Smooth muscle cell (in vitro differentiated cells): ENCODE measurements around the gene USP1. TPM values are rescaled to one million over a fixed set of nuclear protein-coding genes. Genes with fewer than 3 reads are reported as not detected.

Source experiments
- DNase-seq: peaks from one replicate; lab custom pipeline; 2025; ENCODE audit not compliant: unreplicated experiment; lab: John Stamatoyannopoulos, UW
- H2AFZ ChIP-seq: fragments of 200-600 bp; sonication (generic); 2 replicates; pipeline ENCODE4 v1.6.0; 2016; ENCODE audit warnings: antibody characterized with exemption, low read depth, mild to moderate bottlenecking
- H3F3A ChIP-seq: fragments of 200-600 bp; sonication (generic); 2 replicates; pipeline ENCODE4 v1.6.0; 2017; ENCODE audit warnings: antibody characterized with exemption, low read depth
- H3K27ac ChIP-seq: fragments of 200-600 bp; sonication (generic); 2 replicates; pipeline ENCODE4 v1.5.1; 2016; ENCODE audit warnings: low read depth, mild to moderate bottlenecking
- H3K27me3 ChIP-seq: fragments of 200-600 bp; sonication (generic); 2 replicates; pipeline ENCODE4 v1.6.1; 2016; ENCODE audit warnings: low read depth, mild to moderate bottlenecking
- H3K36me3 ChIP-seq: fragments of 200-600 bp; sonication (generic); 2 replicates; pipeline ENCODE4 v1.5.1; 2016; ENCODE audit warnings: low read depth
- H3K4me1 ChIP-seq: fragments of 200-600 bp; sonication (generic); 2 replicates; pipeline ENCODE4 v1.5.1; 2016; ENCODE audit warnings: low read depth
- H3K4me2 ChIP-seq: fragments of 200-600 bp; sonication (generic); 2 replicates; pipeline ENCODE4 v1.6.0; 2016; ENCODE audit warnings: mild to moderate bottlenecking
- H3K4me3 ChIP-seq: fragments of 200-600 bp; sonication (generic); 2 replicates; pipeline ENCODE4 v1.5.1; 2016; ENCODE audit warnings: mild to moderate bottlenecking
- H3K79me2 ChIP-seq: fragments of 200-600 bp; sonication (generic); 2 replicates; pipeline ENCODE4 v1.6.0; 2016; ENCODE audit warnings: low read depth, mild to moderate bottlenecking
- H3K9ac ChIP-seq: fragments of 200-600 bp; sonication (generic); 2 replicates; pipeline ENCODE4 v1.6.0; 2016; ENCODE audit warnings: low read depth
- H3K9me3 ChIP-seq: fragments of 200-600 bp; sonication (generic); replicated peaks from 2 replicates; pipeline ENCODE4 v1.5.1; 2016; ENCODE audit warnings: low read depth
- H4K20me1 ChIP-seq: fragments of 200-600 bp; sonication (generic); 2 replicates; pipeline ENCODE4 v1.6.0; 2016; ENCODE audit warnings: low read depth
- WGBS: methylation state at CpG from one replicate; pipeline ENCODE4 v1.1.7; 2016; ENCODE audit warnings: low lambda C conversion rate; 5-methylcytosine and 5-hydroxymethylcytosine counted together
- polyA plus RNA-seq: library from polyadenylated mRNA; unstranded; fragments of >200 nt; fragmentation: Nextera tagmentation; extraction: Ambion mirVana; gene quantifications from 2 replicates; pipeline ENCODE4 v1.2.1, GENCODE V29; 2016
- total RNA-seq: library from RNA; depleted of rRNA; stranded (reverse); fragments of >200 nt; gene quantifications from 2 replicates; pipeline ENCODE4 v1.2.3, GENCODE V29; 2014
- TF ChIP-seq, protein P1 (sequence below): fragments of 200-600 bp; sonication (generic); IDR thresholded peaks from 2 replicates; pipeline ENCODE4 v1.5.1; 2017; ENCODE audit warnings: borderline replicate concordance, mild to moderate bottlenecking, antibody characterized with exemption; ENCODE audit not compliant: insufficient read depth, poor library complexity, severe bottlenecking

The USP1 gene
- total and polyA plus RNA-seq, 2 experiments from 2014 or later: 11.9 to 22.1 TPM

DNA sequence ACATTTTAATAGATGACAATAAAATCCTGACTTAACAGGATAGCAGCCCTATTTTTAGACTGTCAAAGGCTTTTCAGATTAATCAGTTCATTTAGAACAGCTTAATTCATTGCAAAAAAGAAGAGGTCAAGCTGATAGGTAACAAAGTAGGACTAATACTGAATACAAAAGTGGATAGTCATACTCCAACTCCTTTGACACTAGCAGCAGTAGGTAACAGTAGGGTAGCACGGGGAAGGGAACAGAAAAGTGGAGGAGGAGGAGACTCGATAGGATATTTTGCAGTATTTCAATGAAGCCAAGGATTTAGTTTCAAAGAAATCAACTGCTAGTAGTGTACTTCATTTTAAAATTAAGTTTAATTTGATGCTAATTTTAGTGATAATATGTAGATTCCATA, 51.1 kb downstream of the USP1 start:
- Histone ChIP-seq H3F3A (no peaks in the 10 kb centered on the region), H4K20me1 (no peaks in the 10 kb centered on the region), H3K4me2 (no peak overlapping the region), H3K79me2 (no peaks in the 10 kb centered on the region), H2AFZ (no peak overlapping the region), H3K4me1 (peaks cover 13% of the 10 kb centered on the region), H3K9me3 (no peaks in the 10 kb centered on the region), H3K27me3 (no peaks in the 10 kb centered on the region), H3K9ac (no peak overlapping the region), H3K36me3 (peaks cover 4% of the 10 kb centered on the region), H3K4me3 (no peak overlapping the region), H3K27ac (no peak overlapping the region)
- DNase-seq: no peak
- WGBS: 87% methylated on average over 2 of the region's 2 CpGs
- TF ChIP-seq, protein P1, sequence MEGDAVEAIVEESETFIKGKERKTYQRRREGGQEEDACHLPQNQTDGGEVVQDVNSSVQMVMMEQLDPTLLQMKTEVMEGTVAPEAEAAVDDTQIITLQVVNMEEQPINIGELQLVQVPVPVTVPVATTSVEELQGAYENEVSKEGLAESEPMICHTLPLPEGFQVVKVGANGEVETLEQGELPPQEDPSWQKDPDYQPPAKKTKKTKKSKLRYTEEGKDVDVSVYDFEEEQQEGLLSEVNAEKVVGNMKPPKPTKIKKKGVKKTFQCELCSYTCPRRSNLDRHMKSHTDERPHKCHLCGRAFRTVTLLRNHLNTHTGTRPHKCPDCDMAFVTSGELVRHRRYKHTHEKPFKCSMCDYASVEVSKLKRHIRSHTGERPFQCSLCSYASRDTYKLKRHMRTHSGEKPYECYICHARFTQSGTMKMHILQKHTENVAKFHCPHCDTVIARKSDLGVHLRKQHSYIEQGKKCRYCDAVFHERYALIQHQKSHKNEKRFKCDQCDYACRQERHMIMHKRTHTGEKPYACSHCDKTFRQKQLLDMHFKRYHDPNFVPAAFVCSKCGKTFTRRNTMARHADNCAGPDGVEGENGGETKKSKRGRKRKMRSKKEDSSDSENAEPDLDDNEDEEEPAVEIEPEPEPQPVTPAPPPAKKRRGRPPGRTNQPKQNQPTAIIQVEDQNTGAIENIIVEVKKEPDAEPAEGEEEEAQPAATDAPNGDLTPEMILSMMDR: no peak

DNA sequence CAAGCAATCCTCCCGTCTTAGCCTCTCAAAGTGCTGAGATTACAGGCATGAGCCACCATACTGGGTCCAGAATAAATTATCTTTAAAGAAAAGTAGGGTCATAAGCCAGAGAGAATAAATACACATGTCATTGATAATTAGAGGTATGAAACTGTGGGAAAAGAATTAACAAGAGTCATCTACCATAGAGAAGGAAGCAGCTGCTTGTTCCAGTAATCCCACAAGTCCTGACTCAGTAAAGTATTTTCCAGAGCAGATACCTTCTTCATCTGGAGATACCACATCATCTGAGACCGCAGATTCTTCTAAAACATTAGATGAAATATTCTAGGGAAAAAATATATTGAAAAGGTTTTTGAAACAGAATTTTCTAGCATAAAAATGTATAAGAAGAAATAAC, 55.7 kb downstream of the USP1 start:
- Histone ChIP-seq H3F3A (no peaks in the 10 kb centered on the region), H3K36me3 (peaks cover 19% of the 10 kb centered on the region), H3K4me2 (no peak overlapping the region), H3K9me3 (no peaks in the 10 kb centered on the region), H3K79me2 (no peaks in the 10 kb centered on the region), H3K4me3 (no peak overlapping the region), H3K27me3 (no peaks in the 10 kb centered on the region), H2AFZ (no peak overlapping the region), H4K20me1 (no peaks in the 10 kb centered on the region), H3K4me1 (peaks cover 11% of the 10 kb centered on the region), H3K9ac (no peak overlapping the region), H3K27ac (no peak overlapping the region)
- WGBS: 97% methylated on average over 2 of the region's 2 CpGs
- no peak for DNase-seq
- TF ChIP-seq, protein P1: no peak

DNA sequence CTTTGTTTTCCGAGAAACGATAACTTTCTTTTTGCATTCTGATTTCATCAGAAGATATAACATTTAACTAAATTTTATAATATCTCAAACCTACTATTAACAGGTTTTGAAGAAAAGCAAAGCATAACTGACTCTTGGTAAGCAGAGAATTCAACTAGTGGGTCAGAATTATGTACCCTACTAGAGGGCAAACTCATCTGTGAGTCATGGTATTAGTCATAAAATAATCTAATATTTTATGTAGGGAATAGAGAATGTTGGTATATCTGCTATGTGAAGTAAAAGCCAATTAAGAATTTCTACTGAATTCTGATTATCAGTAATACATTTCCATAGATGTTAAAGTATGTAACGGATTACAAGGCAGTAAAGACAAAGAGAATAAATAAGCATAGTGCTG, 56.8 kb downstream of the USP1 start:
- Histone ChIP-seq H4K20me1 (no peaks in the 10 kb centered on the region), H3K27ac (no peak overlapping the region), H3K9ac (no peak overlapping the region), H3K79me2 (no peaks in the 10 kb centered on the region), H3F3A (no peaks in the 10 kb centered on the region), H2AFZ (no peak overlapping the region), H3K4me2 (no peak overlapping the region), H3K4me1 (no peaks in the 10 kb centered on the region), H3K4me3 (no peak overlapping the region), H3K9me3 (no peaks in the 10 kb centered on the region), H3K36me3 (peaks cover 18% of the 10 kb centered on the region), H3K27me3 (no peaks in the 10 kb centered on the region)
- DNase-seq: no peak
- TF ChIP-seq, protein P1: no peak
- WGBS: 96% methylated on average over 3 of the region's 3 CpGs

DNA sequence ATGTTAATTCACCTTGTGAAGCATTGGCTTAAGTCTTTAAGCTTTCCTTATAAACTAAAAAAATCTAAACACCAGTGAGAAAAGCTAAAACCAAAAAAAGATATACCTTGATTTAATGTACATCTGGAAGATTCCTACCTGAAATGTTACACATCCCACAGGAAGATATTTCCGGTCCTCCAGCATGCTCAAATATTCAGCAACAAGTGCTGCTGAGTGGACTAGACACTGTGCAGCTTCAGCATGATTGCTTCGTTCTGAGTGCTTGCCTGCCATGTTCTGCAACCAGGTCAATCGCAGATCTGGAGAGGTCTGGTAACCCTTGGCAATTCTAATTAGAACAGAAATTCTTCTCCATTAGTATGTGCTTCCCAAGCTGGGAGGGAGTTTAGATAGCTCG, 57.3 kb downstream of the USP1 start:
- no peak for DNase-seq
- no peak overlapping the region for H2AFZ ChIP-seq
- no peaks in the 10 kb centered on the region for H3K27me3 ChIP-seq
- no peak overlapping the region for H3K4me2 ChIP-seq
- peaks cover 15% of the 10 kb centered on the region for H3K36me3 ChIP-seq
- no peaks in the 10 kb centered on the region for H3K9me3 ChIP-seq
- H3K27ac ChIP-seq: no peak overlapping the region
- H4K20me1 ChIP-seq: no peaks in the 10 kb centered on the region
- no peaks in the 10 kb centered on the region for H3K79me2 ChIP-seq
- no peaks in the 10 kb centered on the region for H3K4me1 ChIP-seq
- no peak overlapping the region for H3K4me3 ChIP-seq
- H3F3A ChIP-seq: no peaks in the 10 kb centered on the region
- TF ChIP-seq, protein P1: no peak
- WGBS: 98% methylated on average over 4 of the region's 4 CpGs
- H3K9ac ChIP-seq: no peak overlapping the region
